Measurements from ENCODE around the gene DOK4.

The DOK4 gene

GRCh38 chr16:57485916-57486857, at the start of gene DOK4:
DOK4 (minus strand) TSS chr16:57486493; CDS start chr16:57479507, 6,986 bp downstream.
- DNase-seq, result peak; percentile 82

- peak; percentile 97 for DNase-seq
These were observed 49.5 kb upstream of the DOK4 start for GRCh38 chr16:57535680-57536305.

GRCh38 chr16:57534881-57535658, 48.8 kb upstream of the DOK4 start:
- DNase-seq, result peak; percentile 16

- DNase-seq, result no peak
These were observed 48.1 kb upstream of the DOK4 start for GRCh38 chr16:57534337-57534880.

- DNase-seq, result peak; percentile 50
These were observed 47.4 kb upstream of the DOK4 start for GRCh38 chr16:57533431-57534336.

- no peak for DNase-seq
These were observed 46.0 kb upstream of the DOK4 start for GRCh38 chr16:57532266-57532625.

DNA sequence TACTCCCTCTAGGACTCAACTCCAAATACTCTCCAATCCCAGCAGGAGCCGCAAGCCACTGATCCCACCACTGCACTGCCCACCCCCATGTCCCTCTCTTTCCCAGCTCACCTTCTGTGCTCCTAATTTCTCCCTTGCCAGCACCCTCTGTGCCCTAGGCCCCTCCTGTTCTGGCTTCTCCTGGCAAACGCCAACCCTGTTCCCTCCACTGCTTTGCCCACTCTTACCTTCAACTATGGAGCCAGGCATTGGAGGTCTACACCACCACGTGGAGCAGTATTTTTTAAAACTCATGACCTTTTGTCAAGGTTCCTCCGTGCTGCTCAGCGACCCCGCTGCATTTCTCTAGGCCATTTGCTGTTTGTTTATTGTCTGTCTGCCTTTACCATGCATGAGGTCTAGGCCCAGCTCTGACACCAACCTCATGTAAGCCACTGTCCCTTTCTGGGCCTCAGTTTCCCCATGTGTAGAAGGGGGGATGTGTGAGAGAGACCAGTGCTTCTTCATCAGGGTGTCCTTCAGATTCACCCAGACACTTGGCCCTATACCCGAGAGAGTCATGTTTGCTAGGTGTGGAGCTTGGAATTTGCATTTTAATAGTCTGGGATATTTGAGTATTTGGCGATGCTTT, 45.5 kb upstream of the DOK4 start:
- DNase-seq, result no peak

GRCh38 chr16:57531253-57531575, 44.9 kb upstream of the DOK4 start:
- DNase-seq, result no peak

DNA sequence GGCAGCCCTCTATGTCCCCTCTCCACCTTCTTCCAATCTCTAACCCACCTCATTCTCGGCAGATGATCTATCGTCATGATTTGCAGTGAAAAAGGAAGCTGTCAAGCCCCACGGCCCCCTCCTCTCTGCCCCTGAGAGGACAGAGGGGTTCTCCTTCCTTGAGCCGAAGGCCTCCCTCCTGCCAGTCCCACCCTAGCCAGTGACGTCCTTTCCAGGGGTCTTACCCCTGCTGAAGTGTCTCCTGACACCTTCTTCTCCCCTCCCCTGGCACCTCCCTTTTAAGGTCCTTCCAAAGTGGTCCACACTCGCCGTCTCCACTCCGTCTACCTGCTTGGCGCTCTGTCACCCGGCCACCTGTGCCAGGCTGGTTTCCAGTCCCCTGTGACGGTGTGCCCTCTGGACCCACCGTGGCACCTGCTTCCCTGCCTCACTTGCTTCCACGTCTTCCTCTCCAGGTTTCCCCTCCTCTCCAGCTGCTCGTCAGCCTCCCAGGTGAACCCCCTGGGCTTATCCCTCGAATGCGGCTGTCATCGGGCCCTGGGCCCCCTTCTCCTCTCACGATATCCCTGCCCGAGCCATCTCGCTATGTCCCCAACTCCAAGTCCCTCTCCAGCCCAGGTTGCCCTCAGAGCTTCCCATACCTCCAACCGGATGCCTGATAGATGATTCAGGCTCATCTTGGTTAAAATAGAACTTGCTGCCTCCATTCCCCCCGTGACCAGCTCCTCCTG, 44.4 kb upstream of the DOK4 start:
- no peak for DNase-seq

GRCh38 chr16:57530104-57530521, 43.8 kb upstream of the DOK4 start:
- DNase-seq, result peak; percentile 78

DNA sequence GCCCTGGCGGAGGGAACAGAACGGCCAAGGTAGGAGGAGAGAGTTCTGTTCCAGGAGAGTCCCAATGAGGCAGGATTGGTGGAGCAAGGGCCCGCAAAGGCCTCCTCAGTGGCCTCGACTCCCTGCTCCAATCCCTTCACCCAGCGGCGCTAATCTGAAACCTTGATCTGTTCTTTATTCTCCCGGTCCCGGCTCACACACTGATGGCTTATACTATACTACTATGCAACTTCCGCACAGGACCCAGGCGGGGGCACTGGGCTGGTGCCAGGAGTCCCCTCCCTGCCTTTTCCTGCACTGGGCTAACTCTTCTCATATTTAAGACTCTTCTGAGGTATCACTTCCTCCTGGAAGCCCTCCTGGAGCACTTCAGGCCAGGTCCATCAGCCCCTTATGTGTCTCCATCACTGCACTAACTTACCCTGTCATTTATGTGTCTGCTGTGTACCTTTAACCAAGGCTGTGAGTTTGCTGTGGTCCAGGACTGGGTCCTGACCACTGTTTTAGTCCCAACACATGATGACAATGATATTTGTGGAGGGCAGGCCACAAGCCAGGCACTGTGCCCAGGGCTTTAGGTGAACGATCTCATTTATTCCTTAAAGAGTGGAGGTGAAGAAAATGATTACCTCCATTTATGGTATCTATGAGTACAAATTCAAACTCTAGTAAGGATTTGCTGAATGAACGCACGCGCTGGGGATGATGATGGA, 43.3 kb upstream of the DOK4 start:
- no peak for DNase-seq

GRCh38 chr16:57528499-57529390, 42.5 kb upstream of the DOK4 start:
- no peak for DNase-seq

- DNase-seq, result no peak
These were observed 41.5 kb upstream of the DOK4 start for GRCh38 chr16:57527610-57528360.

GRCh38 chr16:57527027-57527426, 40.7 kb upstream of the DOK4 start:
- DNase-seq, result no peak

GRCh38 chr16:57526498-57526897, 40.2 kb upstream of the DOK4 start:
- DNase-seq, result no peak

DNA sequence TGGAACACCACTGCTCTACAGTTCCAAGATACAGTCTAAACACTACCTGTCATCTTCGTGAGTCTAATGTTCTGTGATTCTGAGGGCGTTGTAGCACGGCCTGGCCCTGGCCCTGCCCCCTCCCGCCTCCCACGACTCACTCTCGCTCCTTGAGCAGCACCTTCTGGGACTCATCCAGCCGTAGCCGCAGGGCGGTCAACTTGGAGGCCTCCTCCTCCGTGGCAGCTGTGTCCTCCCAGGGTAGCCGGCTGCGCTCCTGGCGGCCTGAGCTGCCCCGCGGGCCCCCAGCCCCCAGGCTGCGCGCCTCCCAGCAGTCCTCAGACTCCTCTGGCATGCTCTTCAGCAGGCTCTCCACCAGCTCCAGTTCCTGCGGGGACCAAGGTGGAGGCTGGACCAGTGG, 39.5 kb upstream of the DOK4 start:
- no peak for DNase-seq

DNA sequence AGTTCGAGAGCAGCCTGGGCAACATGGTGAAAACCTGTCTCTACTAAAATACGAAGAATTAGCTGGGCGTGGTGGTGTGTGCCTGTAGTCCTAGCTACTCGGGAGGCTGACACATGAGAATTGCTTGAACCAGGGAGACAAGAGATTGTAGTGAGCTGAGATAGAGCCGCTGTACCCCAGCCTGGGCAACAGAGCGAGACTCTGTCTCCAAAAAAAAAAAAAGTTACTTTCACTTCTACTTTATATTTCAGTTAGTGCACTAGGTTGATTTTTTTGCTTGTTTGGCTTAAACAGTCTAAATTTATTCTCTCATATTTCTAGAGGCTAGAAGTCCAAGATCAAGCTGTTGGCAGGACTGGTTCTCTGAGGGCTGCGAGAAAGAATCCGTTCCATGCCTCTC, 36.7 kb upstream of the DOK4 start:
- no peak for DNase-seq

- peak; percentile 83 for DNase-seq
These were observed 33.6 kb upstream of the DOK4 start for GRCh38 chr16:57519796-57520360.

All from CD4-positive, alpha-beta T cell treated with Interleukin-10 for 1 hour (primary cell).